HuH-7 (cell line): ENCODE measurements around the gene LRRC8D.

Experiments used
- DNase-seq: peaks from one replicate; pipeline ENCODE4 v3.0.0; 2011; ENCODE audit warnings: low spot score

LRRC8D gene

DNA sequence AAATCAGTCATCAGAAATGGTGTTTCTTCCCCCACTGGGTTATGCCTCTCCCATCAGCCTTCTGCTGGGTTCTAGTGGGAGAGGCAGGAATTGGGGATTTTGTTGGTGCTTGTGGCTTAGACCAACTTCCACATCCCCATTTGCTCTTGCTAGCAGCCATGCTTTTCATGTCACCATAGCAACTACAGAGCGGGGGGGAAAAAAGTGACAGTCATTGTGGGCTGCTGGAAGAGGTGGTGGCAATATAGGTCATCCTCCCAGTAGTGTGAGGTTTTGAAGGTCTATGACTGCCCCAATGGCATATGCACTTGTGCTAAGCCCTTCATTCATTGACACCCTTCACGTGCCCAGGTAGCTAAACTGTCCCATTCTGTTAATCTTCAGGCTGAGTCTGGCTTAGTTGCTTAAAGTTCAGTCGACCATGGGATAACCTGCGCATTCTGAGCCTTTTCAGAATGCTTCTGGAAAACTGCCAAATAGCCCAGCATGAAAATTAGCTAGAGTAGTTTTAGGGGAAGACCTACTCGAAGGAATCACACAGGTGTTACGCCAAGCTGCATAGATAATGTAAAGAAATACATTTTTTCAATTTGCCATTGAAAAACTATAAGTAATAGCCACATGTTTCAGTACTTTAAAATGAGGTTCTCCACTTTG lies 120.4 kb downstream of the LRRC8D start:
- DNase-seq, result no peak

DNA sequence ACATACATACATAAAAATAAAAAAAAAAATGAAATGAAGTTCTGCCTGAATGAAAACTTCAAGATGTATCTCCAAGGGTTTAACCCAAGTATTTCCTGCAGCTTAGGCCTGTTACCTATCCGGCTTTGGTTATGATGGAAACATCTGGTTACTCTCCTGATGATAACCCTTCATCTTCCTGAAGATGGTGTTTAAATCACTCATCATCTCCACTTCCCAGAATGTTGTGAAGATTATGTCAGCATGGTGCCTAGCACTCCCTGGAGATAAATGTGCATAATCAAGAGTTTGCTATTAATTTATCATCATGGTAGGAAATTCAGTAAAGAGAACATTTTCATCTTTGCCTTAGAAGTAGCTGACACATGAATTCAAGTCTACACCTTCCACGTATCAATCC lies 121.2 kb downstream of the LRRC8D start:
- DNase-seq, result no peak

DNA sequence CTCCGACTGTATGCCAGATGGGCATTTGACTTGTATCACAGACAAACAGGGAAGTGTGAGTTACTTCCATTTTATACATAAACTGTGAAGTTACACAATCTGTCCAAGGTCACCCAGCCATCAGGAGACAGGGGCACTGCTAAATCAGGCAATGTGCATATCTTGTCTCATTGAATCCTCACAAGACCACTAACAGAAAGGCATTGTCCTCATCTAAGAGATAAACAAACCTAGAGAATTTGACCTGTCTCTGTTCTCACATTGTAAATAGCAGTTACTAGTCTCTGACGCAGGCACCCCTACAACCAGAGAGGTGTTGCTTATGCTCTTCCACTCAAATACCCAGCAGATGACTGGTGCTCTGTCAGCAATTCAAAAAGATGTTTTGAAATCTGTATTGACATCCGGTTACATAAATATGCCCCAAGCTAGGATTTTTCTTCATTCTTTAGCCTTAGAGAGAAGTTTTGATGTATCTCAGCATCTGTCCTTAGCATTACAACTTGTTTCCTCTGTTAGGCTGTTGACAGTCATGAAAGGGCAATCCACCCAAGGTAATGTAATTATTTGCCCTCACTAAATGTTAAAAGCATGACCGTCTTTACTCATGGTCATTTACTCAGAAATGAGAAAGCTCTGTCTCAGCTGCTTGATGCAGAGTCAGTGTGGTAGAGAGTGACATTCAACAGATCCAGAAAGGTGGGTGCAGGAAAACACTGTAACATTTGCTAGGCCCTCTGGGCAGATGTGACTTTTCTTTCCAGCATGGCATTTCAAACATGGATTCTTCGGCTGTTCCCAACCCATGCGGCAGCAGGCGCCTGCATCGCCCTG lies 122.2 kb downstream of the LRRC8D start:
- DNase-seq, result peak; percentile 36

DNA sequence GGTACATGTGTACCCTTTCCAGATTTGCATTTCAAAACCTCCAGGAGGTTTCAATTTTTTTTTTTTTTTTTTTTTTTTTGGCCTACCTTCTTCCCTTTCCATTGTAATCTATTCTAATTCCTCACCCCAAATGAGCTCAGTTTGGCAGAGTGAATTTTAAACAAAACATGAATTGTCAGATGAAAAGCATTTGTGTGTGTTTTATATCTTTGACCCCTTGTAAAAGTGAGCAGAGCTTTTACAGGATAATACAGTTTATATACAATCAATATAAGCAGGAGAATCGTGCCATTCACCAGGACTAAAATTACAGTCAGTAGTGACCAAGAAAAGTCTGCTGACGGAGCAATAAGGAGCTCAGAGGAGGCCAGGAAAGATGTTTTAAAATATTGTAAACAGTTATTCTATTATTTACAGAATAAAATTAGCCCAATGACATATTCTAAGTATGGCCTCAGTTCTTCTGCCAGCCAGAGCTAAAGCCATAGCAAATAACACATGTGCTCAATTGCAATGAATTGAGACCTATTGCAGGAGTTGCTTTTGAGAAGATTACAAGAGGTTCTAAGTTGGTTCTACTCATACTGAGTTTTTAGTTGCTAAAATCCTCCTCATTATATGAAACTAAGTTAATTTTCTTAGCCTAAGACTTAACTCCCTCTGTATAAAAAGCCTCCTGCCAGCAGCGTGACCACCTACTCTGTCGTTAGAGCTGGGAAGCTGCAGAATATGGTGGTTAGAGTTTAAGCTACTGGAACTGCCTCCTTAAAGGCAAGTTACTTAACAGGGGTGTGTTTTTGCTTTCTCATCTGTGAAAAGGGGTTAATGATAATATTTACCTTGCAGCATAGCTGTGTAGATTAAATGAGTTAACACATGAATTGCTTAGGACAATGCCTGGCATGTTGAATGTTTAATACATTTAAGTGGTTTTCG lies 123.3 kb downstream of the LRRC8D start:
- no peak for DNase-seq

DNA sequence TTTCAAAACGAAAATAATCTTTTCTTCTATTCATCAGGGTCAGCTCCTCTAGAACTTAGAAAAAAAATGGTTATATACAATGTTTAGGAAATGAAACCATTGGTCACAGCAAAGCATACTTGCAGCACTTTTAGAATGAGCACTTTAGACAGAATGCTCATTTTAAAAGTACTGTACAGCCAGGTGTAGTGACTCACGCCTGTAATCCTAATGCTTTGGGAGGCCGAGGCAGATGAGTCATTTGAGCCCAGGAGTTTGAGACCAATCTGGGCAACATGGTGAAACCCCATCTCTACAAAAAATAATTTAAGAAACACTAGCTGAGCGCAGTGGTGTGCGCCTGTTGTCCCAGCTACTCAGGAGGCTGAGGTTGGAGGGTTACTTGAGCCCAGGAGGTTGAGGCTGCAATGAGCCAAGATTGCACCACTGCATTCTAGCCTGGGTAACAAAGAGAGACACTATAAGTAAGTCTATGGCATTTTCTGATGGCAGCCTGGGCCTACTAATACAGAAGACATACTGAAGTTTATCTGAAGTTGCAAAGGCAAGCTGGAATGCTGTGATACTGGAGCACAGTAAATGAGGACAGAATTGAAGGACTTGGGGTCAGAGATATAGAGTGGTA lies 125.1 kb downstream of the LRRC8D start:
- no peak for DNase-seq

DNA sequence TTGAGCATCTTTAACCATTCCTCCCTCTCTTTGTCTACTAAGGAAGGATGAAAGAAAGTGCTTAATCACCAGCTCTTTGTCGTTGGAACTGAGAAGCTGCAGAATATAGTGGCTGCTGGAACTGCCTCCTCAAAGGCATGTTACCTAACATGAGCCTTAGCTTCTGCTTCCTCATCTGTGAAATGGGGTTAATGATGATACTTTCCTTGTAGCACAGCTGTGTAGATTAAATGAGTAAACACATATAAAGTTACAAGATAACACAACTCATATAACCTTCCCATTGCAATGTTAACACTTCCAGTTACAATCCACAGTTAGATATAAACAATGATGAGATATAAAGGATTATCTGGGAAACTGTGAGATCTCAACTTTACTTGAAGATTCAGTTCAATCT lies 125.7 kb downstream of the LRRC8D start:
- no peak for DNase-seq

DNA sequence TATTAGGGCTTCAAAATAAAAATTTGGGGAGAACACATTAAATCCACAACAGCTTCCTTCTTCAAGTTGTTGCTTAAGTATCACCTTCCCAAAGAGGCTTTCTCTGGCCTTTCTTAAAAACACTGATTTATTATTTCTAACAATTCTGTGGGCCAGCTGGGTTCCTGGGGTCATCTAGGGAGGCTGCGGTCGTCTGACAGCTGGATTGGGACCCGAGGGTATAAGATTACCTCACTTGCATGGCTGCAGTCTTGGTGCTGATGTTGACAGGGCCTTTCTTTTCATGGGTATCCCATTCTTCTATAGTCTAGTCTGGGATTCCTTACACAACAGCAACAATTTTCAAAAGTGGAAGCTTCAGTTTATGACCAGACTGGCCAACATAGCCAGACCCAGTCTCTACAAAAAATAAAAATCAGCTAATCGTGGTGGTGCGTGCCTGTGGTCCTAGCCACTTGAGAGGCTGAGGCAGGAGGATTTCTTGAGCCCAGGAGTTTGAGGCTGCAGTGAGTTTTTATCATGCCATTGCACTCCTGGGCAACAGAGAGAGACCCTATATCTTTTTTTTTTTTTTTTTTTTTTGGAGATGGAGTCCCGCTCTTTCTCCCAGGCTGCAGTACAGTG lies 128.0 kb downstream of the LRRC8D start:
- no peak for DNase-seq

DNA sequence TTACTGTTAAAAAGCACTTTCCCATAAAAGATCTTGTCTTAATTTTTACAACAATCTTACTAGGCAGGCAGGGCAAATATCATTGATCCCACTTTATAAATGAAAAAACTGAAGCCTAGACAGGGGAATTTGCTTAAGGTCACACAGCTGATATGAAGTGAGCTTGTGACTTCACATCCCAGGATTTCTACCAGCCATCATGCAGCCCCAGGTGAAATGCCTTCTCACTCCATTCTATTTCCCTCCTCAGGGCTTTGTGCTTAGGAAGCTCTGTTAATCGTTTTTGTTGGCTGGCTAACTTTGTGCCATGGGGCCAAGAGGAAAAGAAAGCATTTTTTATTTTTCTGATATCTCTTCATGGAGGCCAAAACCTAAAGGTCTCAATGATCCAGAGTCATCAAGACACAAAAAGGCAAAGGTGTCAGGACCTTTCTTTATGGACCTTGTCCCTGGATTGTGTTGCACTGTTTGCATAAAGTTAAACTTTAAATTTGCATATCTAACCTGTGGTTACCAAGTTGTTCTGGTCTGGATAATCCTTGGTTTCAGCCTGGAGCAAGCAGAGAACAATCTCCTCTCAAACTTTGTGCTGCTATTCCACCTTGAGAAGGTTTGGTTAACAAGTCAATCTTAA lies 129.3 kb downstream of the LRRC8D start:
- DNase-seq, result no peak

DNA sequence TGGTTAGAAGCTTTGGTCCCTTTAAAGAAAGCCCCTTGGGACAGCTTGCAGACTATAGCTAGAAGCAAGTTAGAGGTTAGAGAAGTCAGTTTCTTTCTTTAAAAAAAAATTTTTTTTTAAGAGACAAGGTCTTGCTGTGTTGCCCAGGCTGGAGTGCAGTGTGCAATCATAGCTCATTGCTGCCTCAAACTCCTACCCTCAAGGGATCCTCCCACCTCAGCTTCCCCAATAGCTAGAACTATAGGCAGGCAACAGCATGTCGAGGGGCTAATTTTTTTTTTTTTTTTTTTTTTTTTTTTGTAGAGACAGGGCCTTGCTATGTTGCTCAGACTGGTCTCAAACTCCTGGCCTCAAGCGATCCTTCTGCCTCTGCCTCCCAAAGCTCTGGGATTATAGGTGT lies 129.9 kb downstream of the LRRC8D start:
- no peak for DNase-seq

DNA sequence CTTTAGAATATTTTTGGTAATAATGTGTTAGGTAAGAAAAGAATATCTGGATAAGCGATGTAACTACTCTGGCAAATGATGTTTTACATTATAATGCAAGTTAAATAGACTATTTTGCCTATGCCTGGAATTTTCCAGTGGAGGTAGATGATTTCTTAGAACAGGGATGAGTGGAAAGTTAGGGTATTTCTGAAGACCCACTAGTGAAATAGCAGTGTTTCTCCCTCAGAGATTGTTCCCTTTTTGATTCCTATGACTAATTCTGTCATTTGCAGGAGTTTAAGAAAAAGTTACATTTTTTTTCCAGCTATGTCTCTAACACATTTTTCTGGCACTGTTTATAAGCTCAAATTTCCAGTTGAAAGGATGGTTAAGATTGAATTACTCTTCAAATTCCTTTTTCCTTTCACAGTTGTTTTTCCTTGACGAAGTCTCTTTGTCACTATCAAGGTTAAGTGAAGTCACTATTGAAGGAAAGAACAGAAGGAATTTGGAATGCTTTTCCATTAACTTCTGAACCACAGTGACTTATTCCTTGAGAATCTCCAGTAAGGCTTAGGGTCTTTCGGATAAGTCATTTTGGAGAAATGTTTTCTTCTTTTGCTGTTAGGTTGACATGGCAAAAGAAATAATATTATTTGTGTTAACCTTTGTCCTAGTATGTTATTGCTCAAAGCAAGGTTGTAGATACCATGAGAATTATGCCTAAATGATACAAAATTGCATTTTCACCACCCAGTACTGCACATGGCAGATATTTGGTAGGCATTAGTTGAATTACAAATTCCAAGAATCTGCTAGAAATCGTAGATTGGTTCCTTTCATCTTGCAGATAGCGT lies 131.2 kb downstream of the LRRC8D start:
- no peak for DNase-seq

DNA sequence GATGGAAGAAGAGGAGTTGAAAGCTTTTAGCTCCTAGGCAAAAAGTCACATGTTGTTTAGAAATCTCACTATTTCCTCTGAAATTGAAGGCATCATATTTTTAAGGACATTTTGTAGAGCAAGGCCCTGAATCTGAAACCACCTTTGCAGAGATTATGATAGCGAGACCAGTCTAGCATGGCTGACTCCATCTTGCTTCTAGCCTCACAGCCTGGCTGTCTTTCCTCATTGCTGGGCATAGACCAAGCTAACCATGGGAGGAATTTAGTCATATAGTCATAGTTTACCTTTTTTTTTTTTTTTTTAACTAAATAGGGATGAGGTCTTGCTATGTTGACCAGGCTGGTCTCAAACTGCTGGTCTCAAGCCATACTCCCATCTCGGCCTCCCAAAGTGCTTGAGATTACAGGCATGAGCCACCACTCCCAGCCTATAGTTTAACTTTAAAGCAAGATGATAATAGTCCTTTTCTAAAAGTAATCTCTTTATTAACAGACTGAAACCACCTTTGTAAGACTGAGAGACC lies 131.8 kb downstream of the LRRC8D start:
- DNase-seq, result no peak

DNA sequence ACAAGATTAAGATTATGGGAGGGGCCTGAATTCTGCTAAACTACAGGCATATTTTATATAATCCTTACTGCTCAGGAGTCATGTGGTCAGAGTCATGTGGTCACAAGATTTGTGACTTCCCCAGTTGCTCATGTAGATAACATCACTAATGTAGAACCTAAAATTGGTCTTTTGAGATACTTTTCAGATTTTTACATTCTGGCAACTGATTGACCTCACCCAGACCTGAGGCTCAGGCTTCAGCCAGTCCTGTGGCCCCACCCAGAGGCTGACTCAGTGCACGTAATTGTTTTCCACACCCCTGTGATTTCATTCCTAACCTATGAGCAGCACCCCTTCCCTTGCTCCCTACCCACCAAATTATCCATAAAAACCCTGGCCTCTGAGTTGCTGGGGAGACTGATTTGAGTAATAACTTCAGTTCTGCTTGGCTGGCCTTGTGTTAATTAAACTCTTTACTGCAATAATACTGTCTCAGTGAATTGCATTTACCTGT lies 132.3 kb downstream of the LRRC8D start:
- no peak for DNase-seq

DNA sequence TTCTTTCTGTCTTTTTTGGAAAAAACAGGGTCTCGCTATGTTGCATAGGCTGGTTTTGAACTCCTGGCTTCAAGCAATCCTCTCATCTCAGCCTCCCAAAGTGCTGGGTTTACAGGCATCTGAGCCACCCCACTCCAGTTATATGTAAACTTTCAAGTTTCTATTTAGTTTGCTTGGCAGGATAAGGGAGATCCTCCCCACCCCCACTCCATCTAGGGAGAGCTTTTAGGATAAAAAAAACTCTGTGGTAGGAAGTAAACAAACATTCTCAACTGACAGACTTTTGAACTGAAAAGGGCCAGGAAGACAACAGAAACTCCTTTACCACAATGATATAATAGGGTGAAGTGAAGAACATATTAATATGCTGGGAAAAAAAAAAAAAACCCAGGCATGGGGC lies 133.1 kb downstream of the LRRC8D start:
- no peak for DNase-seq

DNA sequence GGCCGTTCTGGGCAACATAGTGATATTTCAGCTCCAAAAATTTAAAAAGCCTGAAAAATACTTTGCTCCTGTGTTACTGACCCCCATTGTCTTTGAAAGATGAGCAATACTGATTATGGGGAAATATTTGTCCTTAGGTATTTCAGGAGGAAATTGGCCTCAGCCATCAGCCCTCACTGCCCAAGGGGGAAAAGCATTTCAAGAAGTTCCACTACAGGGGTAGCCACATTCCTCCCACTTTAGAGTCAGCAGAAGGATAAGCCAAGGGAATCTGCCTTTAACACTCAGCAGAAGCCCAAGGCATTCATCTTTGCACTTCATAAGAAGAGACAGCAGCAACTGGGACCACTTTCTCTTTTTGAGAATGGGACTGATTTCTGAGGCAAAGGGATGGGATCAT lies 133.6 kb downstream of the LRRC8D start:
- DNase-seq, result no peak

DNA sequence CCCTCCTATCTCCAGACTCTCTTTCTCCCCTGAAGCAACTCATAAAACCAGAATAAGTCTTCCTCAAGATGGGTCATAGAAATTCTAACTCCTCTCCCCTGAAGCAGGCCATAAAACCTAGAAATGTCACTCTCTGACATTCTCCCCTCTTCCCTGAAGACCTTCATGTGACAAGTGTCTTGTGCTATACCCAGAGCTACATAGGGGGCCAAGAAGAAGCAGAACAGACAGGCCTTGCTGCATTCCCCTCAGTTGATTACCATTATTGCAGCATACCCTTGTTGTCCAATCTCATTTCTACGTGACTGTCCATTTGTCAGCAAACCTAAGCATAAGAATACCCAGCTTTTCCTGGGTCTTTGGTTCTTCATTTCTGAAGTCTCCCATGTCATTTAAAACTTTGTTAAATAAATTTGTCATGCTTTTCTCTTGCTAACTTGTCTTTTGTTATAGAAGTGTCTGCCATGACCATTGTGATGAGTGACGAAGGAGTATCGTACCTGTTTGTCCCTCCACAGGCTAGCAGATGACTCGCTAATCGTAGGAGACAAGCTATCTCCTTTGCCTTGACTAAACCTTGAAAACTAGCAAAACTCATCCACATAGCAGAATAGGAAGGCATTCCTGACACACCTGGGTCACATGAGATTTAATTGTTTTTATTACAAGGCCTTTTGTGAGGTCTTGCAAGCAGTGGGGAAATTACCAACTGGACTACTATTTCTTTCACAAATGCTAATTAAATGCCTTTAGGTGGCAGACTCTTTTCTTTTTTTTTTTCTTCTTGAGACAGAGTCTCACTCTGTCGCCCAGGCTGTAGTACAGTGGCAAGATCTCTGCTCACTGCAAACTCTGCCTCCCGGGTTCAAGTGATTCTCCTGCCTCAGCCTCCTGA lies 134.7 kb downstream of the LRRC8D start:
- DNase-seq, result no peak

DNA sequence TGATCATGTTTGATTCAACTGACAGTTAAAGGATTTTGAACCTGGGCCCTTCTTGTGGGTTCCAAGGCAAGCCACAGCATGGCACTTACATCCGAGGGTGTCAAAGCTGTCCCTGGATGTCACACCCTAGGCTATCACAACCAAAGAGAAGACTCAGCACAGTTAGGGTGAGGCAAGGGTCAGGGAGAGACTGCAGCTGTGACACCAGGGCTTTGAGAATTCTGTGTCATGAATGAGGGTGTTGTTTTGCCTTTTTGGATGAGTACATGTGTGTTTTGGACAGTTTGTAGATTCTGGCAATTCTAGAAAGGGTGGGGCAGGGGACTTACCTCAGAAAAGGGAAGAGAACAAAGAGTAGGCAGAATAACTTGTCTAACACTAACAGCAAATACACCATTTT lies 136.3 kb downstream of the LRRC8D start:
- no peak for DNase-seq

DNA sequence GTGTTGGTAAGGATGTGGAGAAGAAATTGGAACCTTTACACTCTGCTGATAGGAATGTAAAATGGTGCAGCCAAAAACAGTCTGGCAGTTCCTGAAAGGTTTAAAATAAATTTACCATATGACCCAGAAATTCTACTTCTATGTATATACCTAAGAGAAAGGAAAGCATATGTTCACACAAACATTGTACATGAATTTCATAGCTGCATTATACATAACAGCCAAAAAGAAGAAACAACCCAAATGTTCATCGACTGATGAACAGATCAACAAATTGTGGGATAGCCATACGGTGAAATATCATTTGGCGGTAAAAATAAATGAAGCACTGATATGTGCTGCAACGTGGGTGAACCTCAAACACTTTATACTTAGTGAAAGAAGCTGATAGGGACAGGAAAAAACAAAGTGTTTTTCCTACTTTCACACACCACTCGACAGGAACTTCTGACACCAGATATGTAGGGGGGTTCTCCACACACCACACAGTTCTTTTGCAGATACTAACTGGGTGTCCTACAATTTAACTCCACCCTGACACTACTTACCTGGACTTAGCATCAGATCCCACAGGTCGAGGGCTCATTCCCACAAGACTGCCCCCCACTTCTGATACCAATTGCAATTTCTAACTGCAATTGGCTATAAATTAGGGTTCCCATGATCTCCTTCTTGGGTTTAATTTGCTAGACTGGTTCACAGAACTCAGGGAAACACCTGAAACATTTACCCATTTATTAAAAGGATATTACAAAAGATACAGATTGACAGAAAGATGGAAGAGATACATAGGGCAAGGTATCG lies 138.2 kb downstream of the LRRC8D start:
- DNase-seq, result no peak

DNA sequence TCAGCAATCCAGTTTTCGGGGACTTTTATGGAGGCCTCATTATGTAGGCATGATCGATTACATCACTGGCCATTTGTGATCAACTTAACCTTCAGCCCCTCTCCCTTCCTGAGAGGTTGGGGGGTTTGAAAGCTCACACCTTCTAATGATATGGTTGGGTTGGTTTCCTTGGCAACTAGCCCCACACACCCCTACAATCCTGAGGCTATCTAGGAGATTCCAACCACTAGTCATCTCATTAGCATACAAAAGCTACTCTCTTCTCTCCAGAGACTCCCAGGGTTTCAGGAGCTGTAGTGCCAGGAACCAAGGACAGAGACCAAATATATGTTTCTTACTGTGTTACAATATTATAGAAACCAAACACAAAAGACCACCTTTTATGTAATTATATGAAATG lies 138.9 kb downstream of the LRRC8D start:
- no peak for DNase-seq
